Cerebellar nuclear complex (tissue), 1 donor: ENCODE measurements around the gene FNDC3B.

Experiments used
- DNase-seq, 2 experiments: peaks; one replicate each; lab custom pipeline; 2025; lab: John Stamatoyannopoulos, UW

Gene FNDC3B

DNA sequence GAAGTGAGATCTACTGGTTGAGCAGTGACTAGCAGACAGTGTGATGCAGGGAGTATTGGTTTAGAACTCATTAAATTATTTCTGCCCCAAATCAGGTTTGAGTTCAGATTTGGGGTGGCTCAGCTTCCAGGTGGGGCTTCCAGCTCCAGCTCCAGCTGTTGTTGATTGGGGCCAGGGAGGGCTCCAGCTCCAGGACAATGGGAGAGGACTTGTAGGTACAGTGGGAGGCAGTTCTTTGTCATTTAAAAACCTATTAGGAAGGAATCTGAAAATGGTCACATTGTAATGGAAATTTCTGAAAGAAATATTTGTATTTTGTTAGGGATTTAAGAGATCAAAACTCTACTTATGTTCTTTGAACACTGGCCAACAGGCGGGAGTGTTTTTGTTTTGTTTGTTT, 97.0 kb downstream of the FNDC3B start:
- no peak for DNase-seq

DNA sequence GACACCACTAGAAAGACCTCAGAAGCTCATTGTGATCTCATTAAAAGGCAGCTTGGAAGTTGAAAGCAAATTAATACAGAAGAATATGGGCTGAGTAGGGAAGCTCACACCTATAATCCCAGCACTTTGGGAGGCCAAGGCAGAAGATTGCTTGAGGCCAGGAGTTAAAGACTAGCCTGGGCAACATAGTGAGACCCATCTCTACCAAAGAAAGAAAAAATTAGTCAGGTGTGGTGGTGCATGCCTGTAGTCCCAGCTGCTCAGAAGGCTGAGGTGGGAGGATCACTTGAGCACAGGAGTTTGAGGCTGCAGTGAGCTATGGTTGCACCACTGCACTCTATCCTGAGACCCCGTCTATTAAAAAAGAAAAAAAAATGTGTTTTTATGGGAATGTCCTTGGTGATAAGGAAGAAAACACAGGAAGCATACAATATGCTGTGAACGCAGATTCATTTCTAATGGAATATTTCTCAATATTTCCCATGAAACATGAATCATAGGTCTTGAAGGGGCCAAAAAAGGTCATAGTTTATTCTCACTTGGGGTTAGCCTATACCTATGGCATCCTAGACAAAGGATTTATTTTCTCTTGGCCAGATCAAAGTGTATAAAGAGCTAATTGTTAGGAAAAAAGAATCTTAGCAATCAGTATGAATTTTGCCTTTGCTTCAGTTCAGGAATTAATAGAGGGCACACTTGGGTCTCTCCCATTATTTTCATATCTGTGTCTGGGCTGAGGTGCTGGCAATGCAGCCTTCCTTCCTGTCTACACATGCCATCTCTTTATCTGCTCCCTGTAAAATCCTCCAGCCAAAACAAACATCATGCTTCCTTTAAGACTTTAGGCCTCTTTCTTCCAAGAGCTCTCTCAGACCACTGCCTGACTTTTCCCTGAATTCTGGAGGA, 98.2 kb downstream of the FNDC3B start:
- no peak for DNase-seq

DNA sequence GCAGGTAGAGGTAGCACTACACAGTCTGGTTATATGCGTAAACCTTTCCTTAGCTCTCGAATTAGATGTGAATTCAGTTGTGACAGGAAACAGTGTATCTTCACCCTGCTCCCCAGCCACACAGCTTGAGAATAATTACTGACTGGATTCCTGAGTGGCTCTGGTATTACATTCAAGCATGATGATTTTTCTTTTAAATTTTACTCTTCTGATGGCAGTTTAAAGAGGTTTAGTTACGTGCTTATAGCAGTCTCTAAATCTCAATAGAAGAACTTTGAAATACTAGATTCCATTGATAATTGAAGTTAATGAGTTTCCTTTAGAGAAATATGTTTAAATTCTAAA, 98.8 kb downstream of the FNDC3B start:
- DNase-seq: no peak

DNA sequence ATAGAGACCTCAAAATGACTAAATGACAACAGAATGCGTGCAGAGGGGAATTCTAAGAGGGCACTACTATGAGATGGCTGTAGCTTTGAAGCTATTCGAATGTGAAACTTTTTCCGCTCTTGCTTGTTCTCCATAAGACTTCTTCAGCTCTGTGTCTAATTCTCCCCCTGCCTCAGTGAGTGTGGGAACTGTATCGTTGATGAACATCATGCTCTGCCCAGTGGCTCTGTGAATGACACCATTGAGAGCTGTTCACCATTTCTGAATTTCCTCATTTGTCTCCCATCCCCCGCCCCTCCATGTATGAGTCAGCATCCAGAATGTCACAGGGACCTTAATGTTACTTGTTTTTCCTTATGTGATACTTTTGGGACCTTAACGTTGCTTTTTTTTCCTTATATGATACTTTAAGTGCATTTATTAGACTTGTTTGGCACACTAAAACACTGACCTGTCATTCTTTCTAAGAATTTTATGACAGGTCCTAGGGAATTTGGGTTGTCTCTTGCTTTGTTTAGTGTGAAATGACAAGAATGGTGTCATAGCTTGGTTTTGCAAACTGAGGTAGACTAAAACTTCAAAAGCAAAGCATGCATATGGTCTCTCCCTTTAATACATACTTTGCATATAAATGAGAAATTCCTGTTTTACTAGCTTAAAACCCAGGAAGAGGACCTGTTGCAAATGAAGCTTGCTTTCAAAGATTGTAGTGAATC, 99.6 kb downstream of the FNDC3B start:
- no peak for DNase-seq

DNA sequence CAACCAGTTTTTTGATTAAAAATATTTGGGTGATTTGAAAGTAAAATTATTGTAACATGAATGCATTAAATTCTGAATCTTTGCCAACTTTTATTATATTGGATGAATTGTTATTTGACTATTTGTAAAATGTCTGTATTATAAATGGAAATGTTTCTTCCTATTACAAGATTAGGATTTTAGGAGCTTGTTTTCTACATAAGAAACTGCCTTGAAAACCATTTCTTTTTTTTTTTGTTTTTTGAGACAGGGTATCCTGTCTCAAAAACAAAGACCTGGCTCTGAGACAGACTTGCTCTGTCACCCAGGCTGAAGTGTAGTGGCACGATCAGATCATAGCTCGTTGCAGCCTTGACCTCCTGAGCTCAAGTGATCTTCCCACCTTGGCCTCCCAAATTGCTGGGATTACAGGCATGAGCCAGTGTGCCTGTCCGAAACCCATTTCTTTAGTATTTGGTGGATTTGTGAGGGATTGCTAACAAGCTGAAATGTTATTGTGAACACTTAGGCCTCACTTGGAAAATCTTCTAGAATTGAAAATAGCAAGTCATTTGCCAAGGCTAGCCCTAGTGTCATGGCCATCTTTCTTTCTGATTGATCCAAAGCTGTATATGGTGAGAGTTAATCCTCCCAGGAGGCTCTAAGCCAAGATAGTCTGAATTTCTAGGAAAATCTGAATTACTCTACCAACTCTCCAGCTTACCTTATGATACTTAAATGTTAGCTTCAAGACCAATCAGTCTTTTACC, 100.3 kb downstream of the FNDC3B start:
- no peak for DNase-seq

DNA sequence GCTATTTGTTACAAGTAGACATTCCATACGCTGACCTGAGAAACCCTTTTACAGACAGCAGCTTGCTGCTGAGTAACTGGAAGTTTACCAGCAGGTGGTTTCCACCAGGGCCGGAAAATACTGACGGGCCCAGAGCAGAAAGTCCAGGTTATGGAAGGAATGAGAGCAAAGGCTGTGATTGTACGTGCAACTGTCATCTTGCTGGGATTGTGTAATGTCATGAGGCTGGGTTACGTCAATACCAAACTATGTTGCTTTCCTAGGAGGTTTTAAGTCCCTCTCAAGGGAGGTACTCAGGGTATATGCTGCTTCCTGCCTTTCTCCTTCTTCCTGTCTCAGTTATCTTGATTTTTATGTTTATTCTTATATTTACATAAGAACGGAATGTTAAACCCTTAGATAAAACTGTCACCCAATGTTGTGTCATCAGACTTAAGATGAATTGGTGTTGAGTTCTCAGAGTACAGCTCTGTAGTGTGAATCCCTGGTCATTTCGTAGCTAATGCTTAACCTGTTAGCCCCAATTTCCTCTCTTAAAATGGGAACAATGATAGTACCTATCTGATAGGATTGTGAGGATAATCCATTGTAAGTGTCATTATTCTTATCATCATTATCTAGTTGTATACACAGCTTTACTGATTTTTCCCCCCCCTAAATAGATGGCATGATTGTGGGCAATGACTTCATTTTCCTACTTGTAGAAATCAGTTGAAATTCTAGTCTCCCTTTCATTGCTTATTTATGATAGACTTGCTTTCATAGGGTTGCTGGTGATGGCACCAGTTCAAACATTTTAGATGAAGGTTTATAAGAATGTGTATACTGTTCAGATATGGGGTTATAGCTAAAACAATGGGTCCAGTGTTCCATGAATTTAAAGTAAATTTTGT, 101.4 kb downstream of the FNDC3B start:
- no peak for DNase-seq

DNA sequence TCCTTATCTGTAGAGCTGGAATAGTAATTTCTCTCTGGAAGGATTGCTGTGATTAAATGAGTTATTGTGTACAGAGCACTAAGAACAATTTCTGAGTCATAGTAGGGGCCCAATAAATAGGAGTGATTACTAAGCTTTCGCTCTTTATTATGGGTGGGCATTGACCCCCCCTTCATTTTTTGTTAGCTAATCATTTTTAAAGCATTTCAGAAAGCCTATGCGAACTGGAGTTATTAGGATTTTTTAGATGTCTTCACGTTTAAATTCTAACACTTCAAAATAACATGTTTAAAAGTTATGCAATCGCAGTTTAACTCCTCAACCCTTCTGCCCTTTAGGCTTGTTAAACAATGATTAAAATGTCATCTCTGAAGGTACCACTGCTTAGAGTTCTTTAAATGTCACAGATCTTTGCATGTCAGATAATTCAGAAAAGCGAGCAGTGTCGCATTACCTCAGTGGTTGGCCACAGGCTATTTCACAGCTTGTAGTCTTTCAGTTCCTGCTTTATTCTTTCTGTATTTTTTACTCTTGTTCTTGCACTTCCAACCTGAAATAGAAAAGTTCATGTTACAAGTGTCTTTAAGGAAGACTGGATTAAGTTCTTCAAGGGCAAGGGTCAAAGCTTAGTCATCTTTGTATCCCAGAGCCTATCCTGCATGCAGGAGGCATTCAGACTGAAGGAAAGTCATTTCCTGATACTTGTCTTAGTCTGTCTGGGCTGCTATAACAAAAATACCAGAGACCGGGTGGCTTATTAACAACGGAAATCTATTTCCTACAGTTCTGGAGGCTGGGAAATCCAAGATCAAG, 102.9 kb downstream of the FNDC3B start:
- DNase-seq: no peak

DNA sequence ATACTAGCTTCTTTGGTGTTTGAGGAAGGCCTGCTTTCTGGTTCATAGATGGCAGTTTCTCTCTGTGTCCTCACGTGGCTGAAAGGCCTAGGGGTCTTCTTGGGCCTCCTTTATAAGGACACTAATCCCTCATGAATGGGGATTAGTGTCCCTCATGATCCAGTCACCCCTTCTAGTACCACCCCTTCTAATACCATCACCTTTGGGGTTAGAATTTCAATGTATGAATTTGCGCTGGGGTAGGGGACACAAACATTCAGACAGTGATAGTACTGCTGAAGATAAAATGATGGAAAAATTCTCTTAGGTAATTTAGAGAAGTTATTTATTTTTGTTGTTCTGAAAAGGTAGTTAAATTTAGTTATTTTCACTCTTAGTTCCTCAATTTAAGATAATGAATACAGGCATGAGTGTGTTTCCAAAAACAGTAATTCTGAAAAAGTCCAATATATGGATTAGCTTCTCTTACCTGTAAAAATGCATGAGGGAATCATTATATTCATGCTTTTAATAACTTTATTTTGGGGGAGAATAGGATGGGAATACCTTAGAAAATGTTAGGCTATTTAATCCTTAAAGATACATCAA, 103.6 kb downstream of the FNDC3B start:
- DNase-seq: no peak

DNA sequence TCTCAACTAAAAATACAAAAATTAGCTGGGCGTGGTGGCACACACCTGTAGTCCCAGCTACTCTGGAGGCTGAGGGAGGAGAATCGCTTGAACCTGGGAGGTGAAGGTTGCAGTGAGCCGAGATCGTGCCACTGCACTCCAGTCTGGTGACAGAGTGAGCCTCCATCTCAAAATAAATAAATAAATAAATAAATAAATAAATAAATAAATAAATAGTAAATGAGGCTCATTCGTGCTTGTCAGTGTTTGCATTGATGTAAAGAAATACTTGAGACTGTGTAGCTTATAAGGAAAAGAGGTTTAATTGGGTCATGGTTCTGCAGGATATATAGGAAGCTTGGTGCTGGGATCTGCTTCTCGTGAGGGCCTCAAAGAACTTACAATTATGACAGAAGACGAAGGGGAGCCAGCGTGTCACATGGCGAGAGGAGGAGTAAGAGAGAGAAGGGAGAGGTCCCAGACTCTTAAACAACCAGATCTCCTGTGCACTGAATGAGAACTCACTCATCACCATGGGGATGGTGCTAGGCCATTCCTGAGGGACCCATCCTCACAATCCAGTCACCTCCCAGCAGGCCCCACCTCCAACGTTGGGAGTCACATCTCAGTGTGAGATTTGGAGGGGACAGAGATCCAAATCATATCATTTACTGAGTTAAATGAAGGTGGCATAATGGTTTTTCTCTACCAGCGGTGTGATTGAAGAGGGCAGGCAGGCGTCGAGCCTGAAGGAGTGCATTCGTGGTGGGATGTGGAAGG, 104.5 kb downstream of the FNDC3B start:
- no peak for DNase-seq

DNA sequence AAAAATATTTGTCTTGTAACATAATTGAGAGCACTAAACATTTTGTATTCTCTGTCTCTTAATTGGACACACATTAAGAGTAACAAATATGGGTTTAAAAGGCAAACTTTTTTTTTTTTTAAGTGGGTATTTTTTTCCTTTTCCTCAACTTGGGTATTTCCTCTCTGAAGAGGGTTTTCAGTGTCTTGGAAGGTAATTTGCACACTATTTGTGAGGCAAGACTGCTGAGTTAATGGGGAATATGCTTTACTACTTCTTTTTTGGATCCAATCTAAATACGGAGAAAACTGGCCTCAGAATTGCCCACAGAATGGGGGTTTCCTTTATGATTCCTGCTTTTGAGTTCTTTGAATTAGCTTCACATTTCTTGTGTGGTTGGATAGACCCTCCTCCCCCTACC, 105.2 kb downstream of the FNDC3B start:
- no peak for DNase-seq

DNA sequence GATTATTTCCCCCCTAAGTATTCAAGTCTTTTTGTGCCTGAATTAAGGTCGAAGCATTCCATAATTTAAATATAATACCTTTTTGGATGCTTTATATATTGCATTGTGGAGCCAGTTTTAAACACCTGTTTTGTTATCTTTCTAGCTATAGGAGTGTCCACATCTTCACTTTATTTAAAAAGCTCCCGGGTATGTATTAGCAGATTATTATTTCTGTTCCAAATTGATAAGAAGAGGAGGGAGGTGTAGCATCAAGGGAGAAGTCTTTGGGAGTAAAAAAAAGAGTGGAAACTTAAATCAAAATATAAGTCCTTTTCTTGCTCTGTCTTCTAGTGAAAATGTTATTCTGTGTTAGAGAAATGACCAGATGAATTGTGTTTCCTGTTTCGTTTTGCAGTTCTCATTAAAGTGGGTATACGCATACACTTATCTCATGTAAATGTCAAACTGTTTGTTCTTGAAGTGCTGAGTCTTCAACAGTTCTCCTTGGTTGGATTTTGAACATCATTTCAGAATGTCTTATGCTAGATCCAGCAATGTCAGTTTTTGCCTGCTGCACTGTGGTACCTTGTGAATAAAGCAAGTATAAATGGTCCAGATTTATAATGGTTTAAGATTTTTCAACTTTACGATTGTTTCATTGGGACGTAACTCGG, 105.8 kb downstream of the FNDC3B start:
- DNase-seq: no peak

DNA sequence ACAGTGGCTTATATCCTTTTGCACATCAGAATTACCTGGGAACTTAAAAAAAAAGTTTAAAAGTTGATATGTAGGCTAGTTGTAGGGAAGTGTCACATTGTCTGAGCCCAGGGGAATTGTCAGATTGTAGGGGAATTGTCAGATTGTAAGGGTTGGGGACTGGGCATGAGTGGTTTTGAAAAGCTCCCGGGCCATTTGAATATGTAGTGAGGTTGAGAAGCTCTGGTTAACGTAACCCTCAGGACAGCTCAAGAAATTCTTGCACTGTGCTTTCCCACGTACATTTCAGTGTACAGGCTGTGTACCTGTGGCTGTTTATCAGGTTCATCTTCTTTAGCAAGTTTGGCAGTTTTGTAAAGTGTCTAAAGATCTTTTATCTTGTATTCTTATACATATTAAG, 107.0 kb downstream of the FNDC3B start:
- no peak for DNase-seq

DNA sequence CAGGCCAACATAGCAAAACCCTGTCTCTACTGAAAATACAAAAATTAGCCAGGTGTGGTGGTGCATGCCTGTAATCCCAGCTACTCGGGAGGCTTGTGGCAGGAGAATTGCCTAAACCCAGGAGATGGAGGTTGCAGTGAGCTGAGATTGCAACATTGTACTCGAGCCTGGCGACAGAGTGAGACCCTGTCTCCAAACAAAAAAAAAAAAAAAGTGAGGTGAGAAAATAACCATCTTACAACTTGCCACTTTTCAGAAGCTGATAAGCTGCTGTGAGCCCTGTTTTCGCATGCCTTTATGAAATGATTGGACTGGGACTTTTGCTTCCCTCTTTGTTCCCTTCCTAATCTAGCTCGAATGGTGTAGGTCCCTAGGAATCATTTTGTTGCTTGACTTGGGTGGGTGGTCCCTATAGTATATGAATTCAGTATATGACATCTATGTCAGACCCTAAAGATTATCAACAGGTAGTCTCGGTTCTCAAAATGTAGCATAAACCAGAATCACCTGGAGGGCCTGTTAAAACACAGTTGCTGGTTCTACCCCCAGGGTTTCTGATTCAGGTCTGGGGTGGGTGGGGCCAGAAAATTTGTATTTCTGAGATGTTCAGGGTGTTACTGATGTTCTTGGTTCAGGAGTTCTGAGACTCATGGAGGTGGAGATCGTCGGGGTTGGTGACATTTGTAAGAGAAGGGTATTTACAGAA, 107.9 kb downstream of the FNDC3B start:
- no peak for DNase-seq

DNA sequence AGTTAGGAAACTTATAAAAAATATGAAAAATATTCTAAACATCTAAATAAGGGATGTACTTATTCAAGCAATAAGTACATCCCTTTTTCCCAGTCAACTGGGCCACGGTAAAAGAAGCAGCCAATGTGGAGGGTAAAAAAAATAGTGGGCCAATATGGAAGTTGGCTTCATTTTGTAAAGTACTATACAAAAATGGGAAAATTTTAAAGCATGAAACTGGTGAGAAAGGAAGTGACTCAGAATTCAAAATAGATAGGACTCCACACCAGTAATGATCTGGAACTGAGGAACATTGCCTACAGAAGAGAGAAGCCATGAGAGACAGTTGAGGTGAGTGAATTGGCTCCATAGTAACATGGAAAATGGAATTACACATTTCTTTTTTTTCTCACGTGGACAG, 108.9 kb downstream of the FNDC3B start:
- no peak for DNase-seq

DNA sequence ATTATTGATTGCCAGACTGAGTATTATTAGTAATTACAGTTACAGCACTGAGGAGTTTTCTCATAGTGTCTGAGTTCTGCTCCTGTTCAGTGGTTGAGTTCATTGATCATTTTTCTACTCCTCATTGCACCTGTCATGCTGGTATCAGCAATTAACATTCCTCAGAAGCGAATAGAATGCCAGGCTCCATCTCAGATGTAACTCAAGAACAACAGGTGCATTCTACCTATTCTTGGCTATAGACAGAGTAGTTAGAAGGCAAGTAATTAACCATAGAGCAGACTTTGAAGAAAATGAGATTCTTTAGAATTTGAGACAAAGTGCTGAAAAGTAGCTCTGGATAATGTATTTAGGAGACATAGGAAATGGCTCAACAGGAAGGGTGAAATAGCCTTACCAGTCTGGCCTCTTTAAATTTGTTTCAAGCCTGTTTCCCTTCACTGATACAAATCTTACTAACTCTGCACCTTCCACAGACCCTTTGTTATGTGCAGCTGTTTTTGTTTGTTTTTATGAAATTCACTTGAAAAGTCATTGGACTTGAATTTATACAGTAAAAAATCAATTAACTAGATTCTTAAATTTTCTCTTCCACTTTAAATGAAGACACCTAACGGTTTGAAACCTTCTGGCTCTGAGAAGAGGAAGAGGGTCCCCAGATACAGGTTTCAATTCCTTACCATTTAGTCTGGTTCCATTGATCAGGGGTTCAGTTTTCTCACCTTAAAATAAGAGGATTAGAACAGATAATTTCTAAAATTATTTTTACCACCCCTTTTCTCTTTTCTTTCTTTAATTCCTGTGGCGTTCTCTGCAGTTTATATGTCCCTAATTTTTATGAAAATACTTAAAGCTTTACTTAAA, 109.6 kb downstream of the FNDC3B start:
- no peak for DNase-seq

DNA sequence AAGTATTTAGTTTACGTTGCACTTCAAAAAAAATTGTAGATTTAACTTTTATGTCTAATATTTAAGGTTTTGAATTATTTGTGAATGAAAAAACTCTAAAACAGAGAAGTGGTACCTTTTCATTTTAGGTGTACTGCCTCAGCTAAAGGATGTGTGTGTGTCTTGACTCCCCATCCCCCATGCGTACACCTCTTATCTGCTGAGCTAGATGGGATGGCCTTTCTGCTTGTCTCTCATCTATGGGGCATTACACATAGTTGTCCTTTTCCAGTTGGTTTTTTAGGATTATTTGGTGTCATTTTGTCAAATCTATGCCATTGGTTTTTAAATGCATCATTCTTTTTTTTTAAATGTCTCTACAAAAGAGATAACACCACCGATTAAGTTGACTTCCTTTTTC, 110.9 kb downstream of the FNDC3B start:
- no peak for DNase-seq

DNA sequence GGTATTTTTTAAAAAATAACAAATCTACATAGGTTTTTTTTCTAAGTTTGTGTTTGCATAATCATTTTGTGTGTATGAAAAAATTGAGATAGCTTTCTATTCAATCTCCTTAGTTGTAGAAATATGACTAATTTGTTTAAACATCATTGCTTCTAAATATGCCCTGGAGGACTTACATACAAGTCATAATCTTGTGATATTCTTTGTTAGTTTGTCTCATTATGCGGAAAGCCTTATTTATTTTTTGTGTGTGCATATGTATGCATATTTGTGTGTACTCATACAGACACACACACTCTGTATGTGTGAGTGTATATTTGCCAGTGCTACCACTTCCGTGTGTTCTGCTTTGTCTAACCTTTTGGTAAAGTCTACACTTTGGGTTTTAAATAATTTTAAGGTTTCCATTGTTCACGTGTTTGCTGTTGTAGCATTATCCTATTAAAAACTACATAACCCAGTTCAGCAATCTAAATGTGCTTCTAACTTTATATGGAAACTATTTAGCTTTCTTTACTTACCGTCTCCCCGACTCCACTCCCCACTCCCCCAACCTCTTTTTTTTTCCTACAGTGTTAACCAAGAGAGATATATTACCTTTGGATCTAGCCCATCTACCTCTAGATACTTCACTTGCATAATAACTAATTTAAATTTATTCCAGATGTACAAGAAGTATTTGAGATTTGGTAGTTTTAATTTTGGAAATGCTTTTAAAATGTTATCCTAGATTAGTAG, 111.7 kb downstream of the FNDC3B start:
- DNase-seq: no peak
